CD4-positive, alpha-beta memory T cell (primary cell): Measurements from ENCODE around the gene TSPYL6. TPM values are rescaled to one million over a fixed set of nuclear protein-coding genes. Genes with fewer than 3 reads are reported as not detected.

Experiments
- polyA plus RNA-seq, 2 donors: library from polyadenylated mRNA; unstranded; fragments of 300-500 nt; fragmentation: Illumina TruSeq; gene quantifications; one replicate each; pipeline ENCODE4 v1.2.3, GENCODE V29; 2021
- total RNA-seq, 2 experiments: library from RNA; stranded (reverse); gene quantifications; one replicate each; pipeline ENCODE4 v1.2.3, GENCODE V29; 2021

Gene TSPYL6
- total and polyA plus RNA-seq, 4 experiments from 2014 or later, result not detected

Other genes starting within 250 kb of the TSPYL6 start
- 10 to 100 TPM; 13.1 to 16.9 TPM for gene ACYP2, start 140.6 kb downstream of the TSPYL6 start, total RNA-seq
- gene ACYP2, start 140.6 kb downstream of the TSPYL6 start, polyA plus RNA-seq, result 10 to 100 TPM; 16.7 to 16.9 TPM
- 100 to 1,000 TPM; 112 to 121 TPM for gene SPTBN1, start 200.1 kb upstream of the TSPYL6 start, total RNA-seq
- gene SPTBN1, start 200.1 kb upstream of the TSPYL6 start, polyA plus RNA-seq, result 10 to 100 TPM in 1 of 2 donors, 1 to 10 TPM in 1; 2.9 to 62.1 TPM